ENCODE results near the gene CCNT1. TPM values are rescaled to one million over a fixed set of nuclear protein-coding genes. Genes with fewer than 3 reads are reported as not detected.

The CCNT1 gene
- total and polyA plus RNA-seq, 2 experiments from 2014 or later = 12.8 to 33.6 TPM

GRCh38 chr12:48750215-48750614 is 33.7 kb upstream of the CCNT1 start (continued):
- TF ChIP-seq ZNF462 (CRISPR knock-in tag; IDR thresholded peaks at IDR 0.05) = no peak
- no peak for TF ChIP-seq ZNF114 (CRISPR knock-in tag; IDR thresholded peaks at IDR 0.05)
- TF ChIP-seq NANOG (IDR thresholded peaks at IDR 0.05; ENCODE audit: borderline replicate concordance) = no peak
- no peak for TF ChIP-seq CTCF (conservative IDR thresholded peaks at IDR 0.05; ENCODE audit: low read depth in 2 of 2)
- no peak for TF ChIP-seq EZH2phosphoT487 (IDR thresholded peaks at IDR 0.05; ENCODE audit: unreplicated experiment)
- no peak for TF ChIP-seq ETS1 (IDR thresholded peaks at IDR 0.05)
- no peak for TF ChIP-seq CREB1 (CRISPR knock-in tag; IDR thresholded peaks at IDR 0.05; ENCODE audit: low read depth)
- TF ChIP-seq POLR2AphosphoS5 (IDR thresholded peaks at IDR 0.05; ENCODE audit: low read depth) = no peak
- TF ChIP-seq EZH2 (IDR thresholded peaks at IDR 0.05; ENCODE audit: low read depth, unreplicated experiment) = no peak
- no peak for TF ChIP-seq ZNF331 (CRISPR knock-in tag; IDR thresholded peaks at IDR 0.05; ENCODE audit: low read depth)

All from GM23338 (cell line).